ENCODE data around the gene CTXND2.
"Not testable (repeated sequence)": the region's sequence is repeated elsewhere in the genome, so short reads cannot be mapped to it uniquely, and the experiment has no call there.

CTXND2 gene

DNA sequence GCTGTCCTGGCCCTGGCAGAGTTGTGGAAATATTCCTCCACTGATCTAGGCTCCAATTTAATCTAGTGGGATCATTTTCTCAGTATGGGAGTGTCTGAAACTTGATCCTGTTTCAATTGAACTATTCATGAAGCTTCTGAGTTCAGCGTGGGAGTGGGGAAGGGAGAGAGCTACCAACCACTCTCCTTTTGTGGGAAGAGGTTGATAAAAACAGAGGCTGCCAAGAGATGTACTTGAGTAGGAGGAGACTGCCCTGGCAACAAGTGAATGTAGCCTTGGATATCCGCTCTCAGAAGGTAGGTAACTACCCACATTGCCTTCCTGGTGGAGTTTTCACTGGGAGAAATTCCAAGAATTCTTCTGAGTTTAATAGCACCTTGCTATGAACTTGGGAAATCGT, at the start of gene CTXND2:
Gene CTXND2 (plus strand): TSS at position 119 of the 400 bp plus-strand sequence. CDS start 25,179 bp downstream, outside the sequence.
- no peak for DNase-seq

DNA sequence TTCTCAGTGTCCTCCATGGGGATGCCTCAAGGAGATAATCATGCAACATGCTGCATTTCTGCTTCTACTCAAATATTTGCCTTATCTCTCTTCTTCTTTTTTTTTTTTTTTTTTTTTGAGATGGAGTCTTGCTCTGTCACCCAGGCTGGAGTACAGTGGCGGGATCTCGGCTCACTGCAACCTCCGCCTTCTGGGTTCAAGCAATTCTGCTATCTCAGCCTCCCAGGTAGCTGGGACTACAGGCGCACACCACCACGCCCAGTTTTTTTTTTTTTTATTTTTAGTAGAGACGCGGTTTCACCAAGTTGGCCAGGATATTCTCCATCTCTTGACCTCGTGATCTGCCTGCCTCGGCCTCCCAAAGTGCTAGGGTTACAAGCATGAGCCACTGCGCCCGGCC, 46.1 kb upstream of the CTXND2 start:
- not testable (repeated sequence) for DNase-seq

DNA sequence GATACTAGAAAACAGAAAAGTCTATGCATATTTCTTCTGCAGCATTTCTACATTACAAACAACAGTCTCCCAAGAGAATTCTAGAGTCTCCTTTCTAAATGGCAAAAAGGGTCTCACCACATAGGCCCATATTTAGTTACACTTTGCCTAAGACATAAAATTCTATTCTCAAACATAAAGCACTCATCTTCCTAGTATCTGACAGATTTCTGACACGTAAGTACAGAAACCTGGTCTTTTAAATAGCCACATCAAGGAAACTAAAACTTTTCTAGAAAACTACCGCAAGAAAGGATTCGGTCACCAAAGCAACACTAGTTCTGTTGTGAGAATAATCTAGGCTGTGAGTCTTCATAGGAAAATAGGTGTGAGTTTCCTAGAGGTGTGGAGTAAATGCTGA, 45.3 kb upstream of the CTXND2 start:
- no peak for DNase-seq

DNA sequence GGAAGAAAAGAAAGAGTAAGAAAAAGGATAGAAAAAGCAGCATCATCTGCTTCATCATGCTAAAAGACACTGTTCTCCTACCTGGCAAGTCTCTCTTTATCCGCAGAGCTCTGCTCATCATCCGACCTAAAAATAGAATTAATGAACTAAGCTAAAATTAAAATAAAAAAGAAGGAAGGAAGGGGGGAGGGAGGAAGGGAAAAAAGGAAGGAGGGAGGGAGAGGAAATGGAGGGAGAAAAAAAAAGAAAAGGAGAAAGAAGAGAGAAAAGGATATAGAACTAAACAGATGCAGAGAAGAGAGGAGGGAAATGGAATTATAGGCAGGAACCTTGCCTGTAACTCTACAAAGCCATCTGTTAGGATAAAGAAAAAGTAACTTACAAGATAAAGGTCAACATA, 44.6 kb upstream of the CTXND2 start:
- no peak for DNase-seq

DNA sequence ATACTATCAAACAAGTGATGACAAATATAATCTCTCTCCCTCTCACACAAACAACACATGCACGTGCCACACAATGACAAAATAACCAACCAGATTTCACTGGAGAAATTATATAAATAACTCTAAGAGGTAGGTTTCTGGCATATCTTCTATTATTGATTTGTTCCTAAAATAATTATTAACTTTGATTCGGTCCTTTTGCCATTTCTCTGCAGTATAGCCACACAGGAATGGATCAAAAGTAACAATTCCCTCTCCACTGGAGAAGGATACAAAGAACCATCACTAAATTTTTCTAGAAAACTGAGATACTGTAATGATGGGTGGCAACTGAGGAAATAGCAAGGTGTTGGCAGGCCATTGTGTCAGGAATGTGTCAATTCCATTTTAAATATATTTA, 44.0 kb upstream of the CTXND2 start:
- no peak for DNase-seq

DNA sequence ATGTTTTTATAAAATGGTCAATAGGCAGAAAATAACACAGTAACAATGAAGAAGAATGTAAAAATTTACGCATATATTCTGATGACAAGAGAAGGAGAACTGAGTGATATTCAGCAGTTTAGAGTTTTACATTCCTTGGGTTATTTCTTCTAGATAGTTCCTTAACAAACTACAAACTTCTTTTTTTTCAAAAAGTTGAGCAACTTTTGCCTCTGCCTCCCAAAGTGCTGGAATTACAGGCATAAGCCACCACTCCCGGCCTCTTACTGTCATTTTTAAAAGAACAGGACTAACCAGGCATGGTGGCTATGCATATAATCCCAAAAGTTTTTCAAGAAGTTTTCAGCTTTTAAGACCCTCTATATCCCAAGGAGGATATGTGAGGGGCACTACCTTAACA, 43.5 kb upstream of the CTXND2 start:
- DNase-seq, result no peak

DNA sequence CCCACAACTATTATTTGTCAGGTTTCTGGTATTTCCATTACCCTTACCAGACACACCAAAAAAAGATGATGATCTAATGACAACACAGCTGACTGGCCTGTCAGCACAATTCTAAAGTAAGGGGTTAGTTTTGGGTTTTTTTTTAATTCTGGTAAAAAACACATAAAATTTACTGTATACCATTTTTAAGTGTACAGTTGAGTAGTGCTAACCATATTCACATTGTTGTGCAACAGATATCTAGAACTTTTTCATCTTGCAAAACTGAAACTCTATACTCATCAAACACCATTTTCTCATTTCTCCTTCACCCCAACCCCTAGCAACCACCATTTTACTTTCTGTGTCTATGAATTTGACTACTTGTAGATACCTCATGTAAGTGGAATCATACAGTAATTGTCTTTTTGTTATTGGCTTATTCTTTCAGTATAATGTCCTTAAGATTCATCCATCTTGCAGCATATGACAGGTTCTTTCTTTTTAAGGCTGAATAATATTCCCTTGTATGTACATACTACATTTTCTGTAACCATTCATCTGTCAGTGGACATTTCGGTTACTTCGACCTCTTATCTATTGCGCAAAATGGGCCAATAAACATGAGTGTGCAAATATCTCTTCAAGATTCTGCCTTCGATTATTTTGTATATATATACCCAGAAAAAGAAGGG, 40.3 kb upstream of the CTXND2 start:
- no peak for DNase-seq

DNA sequence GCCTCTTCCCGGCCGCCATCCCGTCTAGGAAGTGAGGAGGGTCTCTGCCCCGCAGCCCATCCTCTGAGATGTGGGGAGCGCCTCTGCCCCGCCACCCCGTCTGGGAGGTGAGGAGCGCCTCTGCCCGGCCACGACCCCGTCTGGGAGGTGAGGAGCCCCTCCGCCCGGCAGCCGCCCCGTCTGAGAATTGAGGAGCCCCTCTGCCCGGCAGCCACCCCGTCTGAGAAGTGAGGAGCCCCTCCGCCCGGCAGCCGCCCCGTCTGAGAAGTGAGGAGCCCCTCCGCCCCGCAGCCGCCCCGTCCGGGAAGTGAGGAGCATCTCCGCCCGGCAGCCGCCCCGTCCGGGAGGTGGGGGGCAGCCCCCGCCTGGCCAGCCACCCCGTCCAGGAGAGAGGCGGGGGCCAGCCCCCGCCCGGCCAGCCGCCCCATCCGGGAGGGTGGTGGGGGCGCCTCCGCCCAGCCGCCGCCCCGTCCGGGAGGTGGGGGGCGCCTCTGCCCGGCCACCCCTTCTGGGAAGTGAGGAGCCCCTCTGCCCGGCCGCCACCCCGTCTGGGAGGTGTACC, 36.1 kb upstream of the CTXND2 start:
- not testable (repeated sequence) for DNase-seq

DNA sequence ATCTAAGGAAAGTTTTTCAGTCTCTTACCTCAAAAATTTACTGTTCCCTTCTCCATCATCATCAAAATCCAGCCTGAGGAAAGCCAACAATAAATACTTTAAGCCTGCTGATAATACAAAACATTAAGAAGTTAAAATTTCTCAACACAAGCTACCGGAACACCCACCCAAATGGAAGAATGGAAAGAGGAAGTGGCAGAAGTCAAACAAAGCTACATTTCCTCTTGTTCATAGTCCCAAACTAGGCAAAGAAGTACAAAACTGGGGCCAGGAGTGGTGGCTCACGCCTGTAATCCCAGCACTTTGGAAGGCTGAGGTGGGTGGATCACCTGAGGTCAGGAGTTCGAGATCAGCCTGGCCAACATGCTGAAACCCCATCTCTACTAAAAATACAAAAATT, 34.2 kb upstream of the CTXND2 start:
- DNase-seq, result not testable (repeated sequence)

DNA sequence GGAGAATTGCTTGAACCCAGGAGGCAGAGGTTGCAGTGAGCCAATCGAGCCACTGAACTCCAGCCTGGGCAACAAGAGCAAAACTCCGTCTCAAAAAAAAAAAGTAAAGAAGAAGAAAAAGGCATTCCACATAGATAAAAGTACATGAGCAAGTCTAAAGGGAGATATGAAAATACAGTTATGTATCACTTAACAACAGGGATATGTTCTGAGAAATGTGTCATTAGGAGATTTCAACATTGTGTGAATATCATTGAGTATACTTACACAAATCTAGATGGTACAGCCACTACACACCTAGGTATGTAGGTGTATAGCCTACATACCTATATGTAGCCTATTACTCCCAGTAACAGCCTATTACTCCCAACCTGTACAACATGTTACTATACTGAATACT, 23.2 kb upstream of the CTXND2 start:
- no peak for DNase-seq

DNA sequence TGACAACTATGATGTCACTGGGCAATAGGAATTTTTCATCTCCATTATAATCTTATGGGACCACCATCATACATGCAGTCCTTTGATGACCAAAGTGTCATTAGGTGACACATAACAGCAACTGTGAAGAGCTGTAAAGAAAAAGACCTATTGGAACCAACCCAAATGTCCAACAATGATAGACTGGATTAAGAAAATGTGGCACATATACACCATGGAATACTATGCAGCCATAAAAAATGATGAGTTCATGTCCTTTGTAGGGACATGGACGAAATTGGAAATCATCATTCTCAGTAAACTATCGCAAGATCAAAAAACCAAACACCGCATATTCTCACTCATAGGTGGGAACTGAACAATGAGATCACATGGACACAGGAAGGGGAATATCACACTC, 22.7 kb upstream of the CTXND2 start:
- not testable (repeated sequence) for DNase-seq

DNA sequence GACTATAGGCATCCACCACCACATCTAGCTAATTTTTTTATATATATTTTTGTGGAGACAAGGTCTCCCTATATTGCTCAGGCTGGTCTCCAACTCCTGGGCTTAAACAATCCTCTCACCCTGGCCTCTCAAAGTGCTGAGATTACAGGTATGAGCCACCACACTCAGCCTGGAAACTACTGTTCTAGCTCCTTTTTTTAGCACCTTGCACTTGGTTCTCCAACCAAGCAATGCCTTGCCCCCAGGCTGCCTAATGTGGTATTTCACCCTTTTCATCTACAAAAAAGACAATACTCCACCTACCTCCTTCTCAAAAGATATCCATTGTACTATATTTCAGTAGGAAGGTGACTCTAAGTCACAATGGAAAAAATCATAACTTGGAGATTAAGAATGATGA, 17.3 kb upstream of the CTXND2 start:
- DNase-seq, result no peak

DNA sequence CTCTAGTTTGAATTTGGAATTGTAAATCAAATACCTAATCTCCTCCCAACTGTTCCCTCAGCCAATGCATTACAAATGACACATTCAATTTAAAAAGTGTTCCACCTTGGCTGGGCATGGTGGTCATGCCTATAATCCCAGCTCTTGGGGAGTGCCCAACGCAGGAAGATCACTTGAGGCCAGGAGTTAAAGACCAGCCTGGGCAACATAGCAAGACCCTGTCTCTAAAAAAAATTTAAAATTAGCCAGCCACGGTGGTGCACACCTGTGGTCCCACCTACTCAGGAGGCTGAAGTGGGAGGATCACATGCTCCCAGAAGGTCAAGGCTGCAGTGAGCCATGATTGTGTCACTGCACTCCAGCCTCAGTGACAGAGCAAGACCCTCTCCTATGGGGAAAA, 14.4 kb upstream of the CTXND2 start:
- DNase-seq, result no peak

DNA sequence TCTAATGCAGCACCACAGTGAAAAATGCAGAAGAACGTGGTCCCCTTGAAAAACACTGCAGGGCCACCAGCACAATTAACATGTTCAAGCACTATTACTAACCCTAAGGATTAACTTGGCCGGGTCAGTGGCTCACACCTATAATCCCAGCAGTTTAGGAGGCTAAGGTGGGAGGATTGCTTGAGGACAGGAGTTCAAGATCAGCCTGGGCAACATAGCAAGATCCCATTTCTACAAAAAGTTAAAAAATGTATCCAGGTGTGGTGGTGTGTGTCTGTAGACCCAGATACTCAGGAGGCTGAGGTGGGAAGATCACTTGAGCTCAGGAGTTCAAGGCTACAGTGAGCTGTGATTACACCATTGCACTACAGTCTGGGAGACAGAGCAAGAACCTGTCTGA, 13.4 kb upstream of the CTXND2 start:
- no peak for DNase-seq

DNA sequence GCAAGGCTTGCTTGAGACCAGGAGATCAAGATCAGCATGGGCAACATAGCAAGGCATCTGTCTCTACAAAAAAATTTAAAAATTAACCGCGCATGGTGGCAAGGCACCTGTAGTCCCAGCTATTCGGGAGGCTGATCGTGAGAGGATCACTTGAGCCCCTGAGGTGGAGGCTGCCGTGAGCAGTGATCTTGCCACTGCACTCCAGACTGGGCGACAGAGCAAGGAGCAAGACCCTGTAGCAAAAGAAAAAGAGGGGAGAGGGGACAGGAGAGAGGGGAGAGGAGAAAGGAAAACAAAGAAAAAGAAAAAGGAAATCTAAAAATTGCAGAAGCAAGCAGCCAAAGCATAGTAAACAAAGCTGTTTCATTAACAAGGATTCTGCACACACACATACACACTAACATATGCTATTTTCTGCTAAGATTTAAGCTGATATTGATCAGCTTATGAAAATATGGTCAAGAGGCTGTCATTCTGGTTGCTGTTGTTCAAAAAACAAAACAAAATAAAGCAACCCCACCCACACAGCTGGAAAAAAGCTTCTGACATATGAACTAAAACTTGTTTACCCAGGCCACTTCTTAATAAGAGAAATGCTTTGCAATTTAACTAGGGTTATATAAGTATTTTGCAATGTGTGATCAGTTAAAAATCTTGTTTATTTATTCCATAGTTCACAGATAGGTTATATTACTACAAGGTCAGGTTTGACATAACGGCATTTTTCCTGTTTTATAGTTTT, 12.3 kb upstream of the CTXND2 start:
- no peak for DNase-seq

DNA sequence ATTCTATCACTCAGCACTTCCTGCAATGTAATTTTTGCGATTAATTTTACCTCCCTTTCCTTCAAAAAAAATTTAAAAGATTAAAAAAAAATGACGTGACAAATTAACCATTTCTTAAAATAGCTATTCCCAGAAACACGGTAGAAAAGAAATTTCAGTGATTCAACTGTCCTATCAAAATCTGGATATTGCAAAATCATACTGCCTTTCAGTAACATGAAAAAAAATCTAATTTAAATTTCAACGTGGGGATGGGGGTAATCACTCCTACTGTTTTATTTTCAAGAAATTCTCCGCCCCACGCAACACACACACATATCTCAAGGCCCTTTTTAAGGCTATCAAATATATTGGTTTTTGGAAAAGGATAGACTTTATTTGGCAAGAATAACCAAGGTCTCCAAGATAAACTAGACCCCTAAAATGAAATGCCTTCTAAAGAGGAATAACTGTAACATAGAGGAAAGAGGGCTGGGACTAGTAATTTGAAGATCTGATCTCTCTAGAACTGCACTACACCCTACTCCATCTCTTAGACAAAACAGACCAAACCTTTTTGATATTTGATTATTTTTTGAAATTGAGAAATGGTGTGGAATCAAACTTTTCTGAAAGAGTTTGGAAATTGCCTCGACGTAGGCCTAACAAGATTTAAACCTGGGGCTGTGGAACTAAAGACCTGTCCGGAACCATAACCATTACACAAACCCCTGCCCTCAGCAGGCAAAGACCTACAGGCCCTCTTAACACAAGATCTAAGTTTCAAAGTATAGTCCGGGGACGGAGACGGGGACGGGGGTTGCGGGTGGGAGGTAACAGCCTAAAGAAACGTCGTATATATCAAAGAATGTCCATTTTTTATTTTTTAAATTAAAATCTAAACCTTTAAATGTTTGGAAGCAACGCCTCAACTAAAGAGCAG, 11.5 kb upstream of the CTXND2 start:
- DNase-seq, result no peak

DNA sequence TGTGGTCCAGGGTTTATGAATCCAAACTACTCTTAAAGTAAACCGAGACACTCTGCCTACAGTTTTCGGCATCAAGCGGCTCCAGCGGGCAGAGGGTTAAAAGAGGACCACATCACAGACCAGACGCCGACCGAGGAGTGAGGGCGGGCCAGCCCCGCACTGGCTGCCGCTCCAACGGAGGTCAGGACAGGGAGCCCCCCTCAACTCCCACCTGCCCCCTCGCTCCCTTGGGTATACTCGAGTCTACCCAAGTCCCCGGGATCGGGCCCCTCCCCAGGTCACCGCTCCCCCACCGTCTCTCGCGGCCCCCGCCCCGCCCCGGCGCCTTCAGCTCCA, 10.8 kb upstream of the CTXND2 start:
- DNase-seq, result no peak

DNA sequence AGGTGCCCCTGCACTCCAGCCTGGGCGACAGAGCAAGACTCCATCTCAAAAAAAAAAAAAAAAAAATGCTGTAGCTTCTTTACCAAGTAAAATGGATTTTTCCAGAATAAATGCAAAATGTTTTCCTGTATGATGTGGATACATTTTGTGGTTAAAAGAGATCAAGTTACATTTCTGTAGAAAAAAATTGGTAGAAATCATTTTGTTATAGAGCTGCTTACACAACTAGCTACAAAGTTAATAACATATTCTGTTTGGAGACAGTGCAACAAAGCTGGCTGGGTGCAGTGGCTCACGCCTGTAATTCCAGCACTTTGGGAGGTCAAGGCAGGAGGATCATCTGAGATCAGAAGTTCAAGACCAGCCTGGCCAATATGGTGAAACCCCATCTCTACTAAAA, 8.0 kb upstream of the CTXND2 start:
- not testable (repeated sequence) for DNase-seq

DNA sequence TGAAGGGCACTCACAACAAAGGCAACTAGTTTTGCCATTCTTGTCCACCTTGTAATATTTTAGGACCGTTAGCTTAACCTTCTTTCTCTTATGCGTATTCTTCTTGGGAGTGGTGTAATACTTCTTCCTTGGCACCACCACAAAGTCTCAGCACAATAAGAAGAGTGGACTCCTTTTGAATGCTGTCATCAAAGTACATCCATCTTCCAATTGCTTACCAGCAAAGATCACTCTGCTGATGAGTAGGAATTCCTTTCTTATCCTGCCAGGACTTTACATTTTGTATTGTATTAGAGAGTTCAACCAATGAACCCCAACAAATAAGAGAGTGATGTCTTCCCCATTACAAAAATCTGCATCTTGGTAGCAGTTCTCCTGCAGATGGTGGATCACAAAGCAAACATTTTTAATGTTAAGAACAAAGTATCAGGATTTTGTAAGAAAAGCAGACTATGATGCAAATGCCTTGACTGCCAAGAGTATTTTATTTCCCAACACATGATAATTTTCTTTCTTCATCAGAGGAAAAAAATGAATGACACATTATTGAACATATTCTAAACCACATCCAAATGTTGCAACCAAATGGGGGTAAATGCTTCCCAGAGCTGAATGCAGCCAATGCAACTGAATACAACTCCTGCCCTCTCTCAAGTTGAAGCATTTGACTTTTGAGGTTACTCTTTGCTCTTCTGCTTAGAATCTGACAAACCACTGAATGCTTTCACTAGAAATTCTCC, 5.4 kb upstream of the CTXND2 start:
- no peak for DNase-seq

DNA sequence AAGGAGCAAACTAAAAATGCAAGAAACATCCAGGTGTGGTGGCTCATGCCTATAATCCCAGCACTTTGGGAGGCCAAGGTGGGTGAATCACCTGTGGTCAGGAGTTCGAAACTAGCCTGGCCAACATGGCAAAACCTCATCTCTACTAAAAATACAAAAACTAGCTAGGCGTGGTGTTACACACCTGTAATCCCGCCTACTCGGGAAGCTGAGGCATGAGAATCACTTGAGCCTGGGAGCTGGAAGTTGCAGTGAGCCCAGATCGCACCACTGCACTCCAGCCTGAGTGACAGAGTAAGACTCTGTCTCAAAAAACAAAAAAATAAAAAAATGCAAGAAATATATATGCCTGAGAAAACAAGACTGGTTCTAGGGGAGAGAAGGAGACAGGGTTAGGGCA, 3.8 kb upstream of the CTXND2 start:
- not testable (repeated sequence) for DNase-seq

DNA sequence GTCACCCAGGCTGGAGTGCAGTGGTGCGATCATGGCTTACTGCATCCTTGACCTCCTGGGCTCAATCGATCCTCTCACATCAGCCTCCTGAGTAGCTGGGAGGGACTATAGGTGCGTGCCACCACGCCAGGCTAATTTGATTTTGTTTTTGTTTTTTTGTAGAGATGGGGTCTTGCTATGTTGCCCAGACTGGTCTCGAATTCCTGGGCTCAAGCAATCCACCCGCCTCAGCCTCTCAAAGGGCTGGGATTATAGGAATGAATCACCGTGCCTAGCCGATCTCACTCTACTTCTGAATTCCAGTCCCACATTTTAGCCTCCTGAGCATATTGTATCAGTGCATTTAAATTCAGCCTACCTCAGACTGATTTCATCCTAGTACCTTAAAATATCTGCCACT, 1.8 kb downstream of the CTXND2 start:
- DNase-seq, result no peak

DNA sequence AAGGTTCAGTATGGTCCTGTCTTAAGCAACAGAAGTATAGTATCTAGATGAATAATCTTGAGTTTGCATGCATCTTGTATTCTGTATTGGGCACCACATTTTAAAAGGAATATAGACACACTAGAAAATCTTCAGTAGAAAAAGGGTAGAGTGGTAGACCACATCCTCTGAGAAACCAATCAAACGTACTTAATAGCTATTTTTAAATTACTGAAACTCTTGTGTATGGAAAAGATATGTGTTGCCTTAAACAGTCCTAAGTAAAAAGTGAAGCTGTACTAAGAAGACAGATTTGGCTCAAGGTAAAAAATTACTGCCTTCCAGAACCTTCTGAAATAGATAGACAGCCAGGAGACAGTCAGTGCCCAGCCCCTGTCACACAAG, 3.1 kb downstream of the CTXND2 start:
- DNase-seq, result no peak

Data from activated CD4-positive, alpha-beta T cell treated with anti-CD3 and anti-CD28 coated beads, Interleukin-2, amount 50 U/mL, for 48 hours (primary cell).